ENCODE measurements around the gene BAIAP2L1.
"Not testable (repeated sequence)": the region's sequence is repeated elsewhere in the genome, so short reads cannot be mapped to it uniquely, and the experiment has no call there.

The BAIAP2L1 gene

GRCh38 chr7:98400542-98401340, at the start of gene BAIAP2L1:
BAIAP2L1 (minus strand) TSS chr7:98401090; CDS start chr7:98400852, 238 bp downstream.
- H3K4me3 ChIP-seq (ENCODE audit: low read length): peak within 1 kb of the TSS; percentile 78
- H3K36me3 ChIP-seq (ENCODE audit: insufficient read depth, low read depth, low read length): no peaks in the 10 kb centered on the region
- no peaks in the 10 kb centered on the region; the same call in 1 of the 2 replicates for H3K27me3 ChIP-seq (ENCODE audit: insufficient read depth, low read length)
- peak within 1 kb of the TSS; percentile 48 for H3K27ac ChIP-seq (ENCODE audit: low read length)
- H3K9ac ChIP-seq (ENCODE audit: low read depth, low read length): peak within 1 kb of the TSS; percentile 76; the same call in 1 of the 2 replicates
- H3K4me1 ChIP-seq (ENCODE audit: insufficient read depth, low read length): peaks cover 7% of the 10 kb centered on the region; the same call in 1 of the 2 replicates
- H3K9me3 ChIP-seq (ENCODE audit: insufficient read depth, low read depth, low read length): no peaks in the 10 kb centered on the region

GRCh38 chr7:98448766-98449165, 47.9 kb upstream of the BAIAP2L1 start:
- Histone ChIP-seq H3K27me3 (ENCODE audit: insufficient read depth, low read length) (no peaks in the 10 kb centered on the region), H3K36me3 (ENCODE audit: insufficient read depth, low read depth, low read length) (no peaks in the 10 kb centered on the region), H3K27ac (ENCODE audit: low read length) (no peak overlapping the region), H3K4me3 (ENCODE audit: low read length) (no peak overlapping the region), H3K9me3 (ENCODE audit: insufficient read depth, low read depth, low read length) (peaks cover 17% of the 10 kb centered on the region; the same call in 1 of the 2 replicates), H3K9ac (ENCODE audit: low read depth, low read length) (no peak overlapping the region), H3K4me1 (ENCODE audit: insufficient read depth, low read length) (no peaks in the 10 kb centered on the region; the same call in 1 of the 2 replicates)

- H3K27me3 ChIP-seq (ENCODE audit: insufficient read depth, low read length); H3K4me1 ChIP-seq (ENCODE audit: insufficient read depth, low read length); H3K4me3 ChIP-seq (ENCODE audit: low read length); H3K27ac ChIP-seq (ENCODE audit: low read length); H3K36me3 ChIP-seq (ENCODE audit: insufficient read depth, low read depth, low read length); H3K9me3 ChIP-seq (ENCODE audit: insufficient read depth, low read depth, low read length); H3K9ac ChIP-seq (ENCODE audit: low read depth, low read length): not testable (repeated sequence)
Observed at GRCh38 chr7:98440992-98441391, 40.1 kb upstream of the BAIAP2L1 start.

- no peak overlapping the region for H3K9ac ChIP-seq (ENCODE audit: low read depth, low read length)
- peaks cover 4% of the 10 kb centered on the region; the same call in 1 of the 2 replicates for H3K9me3 ChIP-seq (ENCODE audit: insufficient read depth, low read depth, low read length)
- H3K27ac ChIP-seq (ENCODE audit: low read length): no peak overlapping the region
- H3K4me1 ChIP-seq (ENCODE audit: insufficient read depth, low read length): no peaks in the 10 kb centered on the region
- no peaks in the 10 kb centered on the region for H3K27me3 ChIP-seq (ENCODE audit: insufficient read depth, low read length)
- H3K36me3 ChIP-seq (ENCODE audit: insufficient read depth, low read depth, low read length): no peaks in the 10 kb centered on the region
- H3K4me3 ChIP-seq (ENCODE audit: low read length): no peak overlapping the region
Observed at GRCh38 chr7:98439484-98439883, 38.6 kb upstream of the BAIAP2L1 start.

- no peaks in the 10 kb centered on the region for H3K36me3 ChIP-seq (ENCODE audit: insufficient read depth, low read depth, low read length)
- no peaks in the 10 kb centered on the region for H3K27me3 ChIP-seq (ENCODE audit: insufficient read depth, low read length)
- no peak overlapping the region for H3K4me3 ChIP-seq (ENCODE audit: low read length)
- no peaks in the 10 kb centered on the region for H3K4me1 ChIP-seq (ENCODE audit: insufficient read depth, low read length)
- H3K9me3 ChIP-seq (ENCODE audit: insufficient read depth, low read depth, low read length): no peaks in the 10 kb centered on the region
- no peak overlapping the region for H3K27ac ChIP-seq (ENCODE audit: low read length)
- no peak overlapping the region for H3K9ac ChIP-seq (ENCODE audit: low read depth, low read length)
Observed at GRCh38 chr7:98434087-98434486, 33.2 kb upstream of the BAIAP2L1 start.

GRCh38 chr7:98429799-98430198, 28.9 kb upstream of the BAIAP2L1 start:
- Histone ChIP-seq H3K36me3 (ENCODE audit: insufficient read depth, low read depth, low read length) (no peaks in the 10 kb centered on the region), H3K4me1 (ENCODE audit: insufficient read depth, low read length) (no peaks in the 10 kb centered on the region), H3K27me3 (ENCODE audit: insufficient read depth, low read length) (no peaks in the 10 kb centered on the region), H3K27ac (ENCODE audit: low read length) (no peak overlapping the region), H3K4me3 (ENCODE audit: low read length) (no peak overlapping the region), H3K9ac (ENCODE audit: low read depth, low read length) (no peak overlapping the region), H3K9me3 (ENCODE audit: insufficient read depth, low read depth, low read length) (no peaks in the 10 kb centered on the region)

- H3K9ac ChIP-seq (ENCODE audit: low read depth, low read length): no peak overlapping the region
- no peaks in the 10 kb centered on the region; the same call in 1 of the 2 replicates for H3K4me1 ChIP-seq (ENCODE audit: insufficient read depth, low read length)
- no peak overlapping the region for H3K27ac ChIP-seq (ENCODE audit: low read length)
- H3K36me3 ChIP-seq (ENCODE audit: insufficient read depth, low read depth, low read length): no peaks in the 10 kb centered on the region
- no peak overlapping the region for H3K4me3 ChIP-seq (ENCODE audit: low read length)
- peaks cover 6% of the 10 kb centered on the region for H3K27me3 ChIP-seq (ENCODE audit: insufficient read depth, low read length)
- no peaks in the 10 kb centered on the region for H3K9me3 ChIP-seq (ENCODE audit: insufficient read depth, low read depth, low read length)
Observed at GRCh38 chr7:98423043-98423442, 22.2 kb upstream of the BAIAP2L1 start.

GRCh38 chr7:98420966-98421612, 20.2 kb upstream of the BAIAP2L1 start:
- Histone ChIP-seq H3K27me3 (ENCODE audit: insufficient read depth, low read length) (peaks cover 6% of the 10 kb centered on the region), H3K9ac (ENCODE audit: low read depth, low read length) (no peak overlapping the region), H3K27ac (ENCODE audit: low read length) (no peak overlapping the region), H3K4me1 (ENCODE audit: insufficient read depth, low read length) (no peaks in the 10 kb centered on the region; the same call in 1 of the 2 replicates), H3K36me3 (ENCODE audit: insufficient read depth, low read depth, low read length) (no peaks in the 10 kb centered on the region), H3K4me3 (ENCODE audit: low read length) (no peak overlapping the region), H3K9me3 (ENCODE audit: insufficient read depth, low read depth, low read length) (no peaks in the 10 kb centered on the region)

GRCh38 chr7:98419988-98420387, 19.1 kb upstream of the BAIAP2L1 start:
- H3K4me1 ChIP-seq (ENCODE audit: insufficient read depth, low read length); H3K9ac ChIP-seq (ENCODE audit: low read depth, low read length): not testable (repeated sequence)

GRCh38 chr7:98419316-98419691, 18.4 kb upstream of the BAIAP2L1 start:
- H3K4me1 ChIP-seq (ENCODE audit: insufficient read depth, low read length); H3K9ac ChIP-seq (ENCODE audit: low read depth, low read length); H3K36me3 ChIP-seq (ENCODE audit: insufficient read depth, low read depth, low read length); H3K27ac ChIP-seq (ENCODE audit: low read length); H3K9me3 ChIP-seq (ENCODE audit: insufficient read depth, low read depth, low read length); H3K4me3 ChIP-seq (ENCODE audit: low read length); H3K27me3 ChIP-seq (ENCODE audit: insufficient read depth, low read length): not testable (repeated sequence)

More at GRCh38 chr7:98419988-98420387, 19.1 kb upstream of the BAIAP2L1 start:
- H3K9me3 ChIP-seq (ENCODE audit: insufficient read depth, low read depth, low read length); H3K4me3 ChIP-seq (ENCODE audit: low read length); H3K27me3 ChIP-seq (ENCODE audit: insufficient read depth, low read length); H3K36me3 ChIP-seq (ENCODE audit: insufficient read depth, low read depth, low read length); H3K27ac ChIP-seq (ENCODE audit: low read length): not testable (repeated sequence)

GRCh38 chr7:98418636-98419315, 17.9 kb upstream of the BAIAP2L1 start:
- Histone ChIP-seq H3K27me3 (ENCODE audit: insufficient read depth, low read length) (peaks cover 6% of the 10 kb centered on the region), H3K9me3 (ENCODE audit: insufficient read depth, low read depth, low read length) (no peaks in the 10 kb centered on the region), H3K4me3 (ENCODE audit: low read length) (no peak overlapping the region), H3K4me1 (ENCODE audit: insufficient read depth, low read length) (no peaks in the 10 kb centered on the region; the same call in 1 of the 2 replicates), H3K36me3 (ENCODE audit: insufficient read depth, low read depth, low read length) (no peaks in the 10 kb centered on the region), H3K9ac (ENCODE audit: low read depth, low read length) (no peak overlapping the region), H3K27ac (ENCODE audit: low read length) (no peak overlapping the region)
